Epithelial cell of proximal tubule (primary cell): ENCODE measurements around the gene NECAB2. TPM values are rescaled to one million over a fixed set of nuclear protein-coding genes. Genes with fewer than 3 reads are reported as not detected.
"Not testable (repeated sequence)": the region's sequence is repeated elsewhere in the genome, so short reads cannot be mapped to it uniquely, and the experiment has no call there.

Experiments used
- DNase-seq: peaks from one replicate; pipeline ENCODE4 v3.0.0-alpha.2; 2011; ENCODE audit warnings: low read depth
- H3K4me3 ChIP-seq: 2 replicates; pipeline ENCODE4 v1.5.1; 2011; ENCODE audit warnings: low read depth, mild to moderate bottlenecking, low read length
- CTCF ChIP-seq: conservative IDR thresholded peaks from 2 replicates; pipeline ENCODE4 v1.5.1; 2012; ENCODE audit warnings: low read depth, mild to moderate bottlenecking, low read length
- total RNA-seq: library from RNA; depleted of rRNA; stranded (reverse); fragments of >200 nt; gene quantifications from 2 replicates; pipeline ENCODE4 v1.2.3, GENCODE V29; 2015

Gene NECAB2
- total RNA-seq, 1 donor from 2014 or later: not detected

- TF ChIP-seq CTCF: no peak
- no peak for DNase-seq
- no peak overlapping the region for H3K4me3 ChIP-seq
Measured at GRCh38 chr16:83937267-83937666, 30.8 kb upstream of the NECAB2 start.

DNA sequence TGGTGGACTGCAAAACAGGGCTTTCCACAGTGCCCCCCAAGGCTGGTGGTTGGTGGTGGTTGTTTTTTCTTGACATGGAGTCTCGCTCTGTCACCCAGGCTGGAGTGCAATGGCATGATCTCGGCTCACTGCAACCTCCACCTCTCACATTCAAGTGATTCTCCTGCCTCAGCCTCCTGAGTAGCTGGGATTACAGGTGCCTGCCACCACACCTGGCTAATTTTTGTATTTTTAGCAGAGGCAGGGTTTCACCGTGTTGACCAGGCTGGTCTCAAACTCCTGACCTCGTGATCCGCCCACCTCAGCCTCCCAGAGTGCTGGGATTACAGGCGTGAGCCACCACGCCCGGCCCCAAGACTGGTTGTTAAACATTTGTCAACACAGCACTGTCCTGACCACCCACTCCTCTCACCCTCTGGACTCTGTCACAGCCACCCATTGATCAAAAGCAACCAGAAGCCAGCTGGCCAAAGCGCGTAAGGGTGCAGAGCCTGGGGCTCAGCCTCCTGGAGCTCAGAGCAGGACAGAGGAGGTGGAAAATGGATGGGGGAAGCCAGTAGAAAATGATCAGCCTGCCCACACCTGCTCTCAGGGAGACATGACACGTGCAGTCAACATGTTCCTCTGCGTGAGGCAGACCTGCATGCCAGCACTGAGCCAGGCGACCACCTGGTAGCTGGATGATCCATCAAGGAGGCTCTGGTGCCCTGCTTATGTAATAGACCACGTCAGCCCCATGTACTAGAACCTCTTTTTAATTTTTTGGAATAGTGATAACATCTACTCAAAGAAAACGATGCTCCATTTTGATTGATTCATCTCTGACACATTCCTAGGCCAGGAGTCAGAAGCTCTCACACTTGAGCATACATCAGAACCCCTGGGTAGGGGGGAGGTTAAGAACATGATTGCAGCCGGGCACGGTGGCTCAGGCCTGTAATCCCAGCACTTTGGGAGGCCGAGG lies 29.8 kb upstream of the NECAB2 start:
- no peak overlapping the region for H3K4me3 ChIP-seq
- no peak for TF ChIP-seq CTCF
- no peak for DNase-seq

- no peak for DNase-seq
- H3K4me3 ChIP-seq: no peak overlapping the region
- TF ChIP-seq CTCF: no peak
Measured at GRCh38 chr16:83939266-83939855, 28.7 kb upstream of the NECAB2 start.

- no peak for DNase-seq
- no peak for TF ChIP-seq CTCF
- no peak overlapping the region for H3K4me3 ChIP-seq
Measured at GRCh38 chr16:83940119-83940518, 27.9 kb upstream of the NECAB2 start.

DNA sequence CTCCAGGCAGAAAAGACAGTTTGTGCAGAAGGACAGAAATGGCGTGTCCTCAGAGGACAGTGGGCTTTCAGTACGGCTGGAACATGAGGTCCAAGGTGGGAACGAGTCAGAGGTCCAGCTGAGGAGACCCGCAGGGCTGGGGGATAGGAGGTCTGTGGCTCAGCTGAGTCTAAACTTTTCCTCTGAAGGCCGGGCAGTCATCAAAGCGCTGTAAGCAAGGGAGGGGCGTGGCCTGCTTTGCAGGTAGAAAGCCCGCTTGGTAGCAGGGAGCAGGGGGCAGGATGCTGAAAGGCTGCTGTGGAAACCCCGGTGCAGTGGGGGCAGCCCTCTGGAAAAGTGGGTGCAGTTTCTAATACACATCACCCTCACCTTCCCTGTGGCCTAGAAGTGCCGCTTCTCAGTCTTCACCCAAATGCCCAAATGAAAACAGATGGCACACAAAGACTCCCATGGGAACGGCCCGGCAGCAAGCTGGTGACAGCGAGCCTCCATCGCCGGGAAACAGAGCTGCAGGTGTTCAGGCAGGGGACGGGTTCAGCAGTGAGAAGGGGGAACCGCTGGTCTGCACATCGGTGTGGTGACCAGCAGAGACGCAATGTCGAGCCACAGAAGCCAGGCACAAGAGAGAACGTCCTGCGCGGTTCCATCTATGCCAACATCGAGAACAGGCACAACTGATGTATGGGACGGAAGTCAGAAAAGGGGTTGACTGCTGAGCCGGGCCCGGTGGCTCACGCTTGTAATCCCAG lies 27.2 kb upstream of the NECAB2 start:
- DNase-seq: no peak
- H3K4me3 ChIP-seq: no peak overlapping the region
- no peak for TF ChIP-seq CTCF

- H3K4me3 ChIP-seq, DNase-seq: not testable (repeated sequence)
Measured at GRCh38 chr16:83941546-83941945, 26.5 kb upstream of the NECAB2 start.

DNA sequence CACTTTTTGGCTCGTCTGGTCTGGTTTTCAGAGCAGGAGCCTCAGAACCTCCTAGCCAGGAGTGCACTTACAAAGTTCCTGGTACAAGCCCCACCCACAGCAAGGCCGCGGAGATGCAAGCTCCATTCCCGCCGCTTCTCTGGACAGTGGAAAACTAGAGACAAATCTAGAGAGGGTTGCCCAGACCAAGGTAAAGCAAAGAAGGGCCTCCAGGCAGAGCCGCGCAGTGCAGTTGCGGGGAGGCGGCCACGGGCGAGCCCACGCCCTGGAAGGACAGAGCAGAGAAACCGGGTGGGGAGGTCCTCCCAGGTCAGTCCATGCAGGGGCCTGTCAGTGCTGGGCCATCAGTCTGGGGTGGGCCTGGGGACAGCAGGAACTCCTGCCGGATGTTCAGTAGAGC lies 26.0 kb upstream of the NECAB2 start:
- no peak for DNase-seq
- no peak for TF ChIP-seq CTCF
- H3K4me3 ChIP-seq: no peak overlapping the region
